OCI-LY7 (cell line): ENCODE data around the gene KRT81.
"Not testable (repeated sequence)": the region's sequence is repeated elsewhere in the genome, so short reads cannot be mapped to it uniquely, and the experiment has no call there.

ENCODE experiments used
- CTCF ChIP-seq: fragments of 200-600 bp; sonication (generic); conservative IDR thresholded peaks from 2 replicates; pipeline ENCODE4 v1.5.1; 2014; ENCODE audit warnings: mild to moderate bottlenecking, antibody characterized with exemption, low read length, moderate library complexity, mixed read lengths
- EZH2phosphoT487 ChIP-seq: fragments of 200-600 bp; sonication (generic); IDR thresholded peaks from 2 replicates; pipeline ENCODE4 v1.6.1; 2018; ENCODE audit warnings: low read depth, borderline replicate concordance, mild to moderate bottlenecking, mixed run types, antibody characterized with exemption, low read length, moderate library complexity, mixed read lengths

GRCh38 chr12:52304941-52305411, 13.6 kb upstream of the KRT81 start:
- not testable (repeated sequence) for TF ChIP-seq CTCF, EZH2phosphoT487
